WI38 (cell line): Measurements from ENCODE around the gene LPO.

Experiments
- H3K4me3 ChIP-seq: 2 replicates; pipeline ENCODE4 v1.5.1; 2011; ENCODE audit warnings: low read depth, mild to moderate bottlenecking, control low read depth, low read length
- CTCF ChIP-seq: IDR thresholded peaks from 2 replicates; pipeline ENCODE4 v1.5.1; 2012; ENCODE audit warnings: low read depth, mild to moderate bottlenecking, control low read depth, low read length

LPO gene

GRCh38 chr17:58306131-58306951 is 68.0 kb downstream of the LPO start:
- no peak for TF ChIP-seq CTCF
- no peak overlapping the region for H3K4me3 ChIP-seq

GRCh38 chr17:58307468-58308172 is 69.2 kb downstream of the LPO start:
- no peak for TF ChIP-seq CTCF

DNA sequence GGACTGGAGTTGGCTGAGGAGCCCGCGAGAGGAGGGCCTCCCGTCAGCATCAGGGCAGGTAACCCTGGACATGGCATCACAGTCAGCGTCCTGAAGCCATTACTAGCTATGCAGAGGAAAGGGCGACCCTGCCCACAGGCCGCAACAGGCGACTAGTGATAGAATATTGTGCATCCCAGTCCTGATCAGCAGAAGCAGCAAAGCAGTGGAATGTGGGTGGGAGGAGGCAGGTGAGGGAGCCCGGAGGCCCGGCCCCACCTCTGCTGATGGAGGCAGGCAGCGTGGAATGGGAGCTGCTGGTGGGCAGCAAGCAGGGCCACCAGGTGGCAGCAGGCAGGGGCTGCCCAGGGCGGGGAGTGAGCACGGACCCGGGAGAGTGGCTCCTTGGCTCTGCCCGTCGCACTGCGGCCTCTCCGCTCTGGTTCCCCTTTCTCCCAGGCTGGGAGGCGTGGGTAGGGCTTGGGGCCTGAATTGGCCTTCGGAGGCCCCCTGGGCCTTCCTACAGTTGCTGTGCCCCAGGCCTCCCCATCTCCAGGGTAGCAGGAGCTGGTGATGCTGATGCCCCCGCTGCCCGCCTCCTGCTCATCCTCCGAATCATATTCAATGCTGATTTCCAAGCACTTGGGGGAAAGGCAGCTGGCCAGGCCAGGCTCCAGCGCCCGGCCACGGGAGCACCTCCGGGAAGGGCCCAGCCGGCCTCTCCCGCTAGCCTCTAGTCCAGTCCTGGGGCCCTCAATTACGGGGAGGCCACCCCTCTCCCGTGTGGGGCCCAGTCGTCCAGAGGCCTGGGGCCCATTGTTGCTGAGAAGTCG is 70.0 kb downstream of the LPO start:
- 0 out of 2 replicates have a peak, but pooled peaks have one; percentile 7 for TF ChIP-seq CTCF
- H3K4me3 ChIP-seq: no peak overlapping the region

More at GRCh38 chr17:58307468-58308172, 69.2 kb downstream of the LPO start:
- no peak overlapping the region for H3K4me3 ChIP-seq

DNA sequence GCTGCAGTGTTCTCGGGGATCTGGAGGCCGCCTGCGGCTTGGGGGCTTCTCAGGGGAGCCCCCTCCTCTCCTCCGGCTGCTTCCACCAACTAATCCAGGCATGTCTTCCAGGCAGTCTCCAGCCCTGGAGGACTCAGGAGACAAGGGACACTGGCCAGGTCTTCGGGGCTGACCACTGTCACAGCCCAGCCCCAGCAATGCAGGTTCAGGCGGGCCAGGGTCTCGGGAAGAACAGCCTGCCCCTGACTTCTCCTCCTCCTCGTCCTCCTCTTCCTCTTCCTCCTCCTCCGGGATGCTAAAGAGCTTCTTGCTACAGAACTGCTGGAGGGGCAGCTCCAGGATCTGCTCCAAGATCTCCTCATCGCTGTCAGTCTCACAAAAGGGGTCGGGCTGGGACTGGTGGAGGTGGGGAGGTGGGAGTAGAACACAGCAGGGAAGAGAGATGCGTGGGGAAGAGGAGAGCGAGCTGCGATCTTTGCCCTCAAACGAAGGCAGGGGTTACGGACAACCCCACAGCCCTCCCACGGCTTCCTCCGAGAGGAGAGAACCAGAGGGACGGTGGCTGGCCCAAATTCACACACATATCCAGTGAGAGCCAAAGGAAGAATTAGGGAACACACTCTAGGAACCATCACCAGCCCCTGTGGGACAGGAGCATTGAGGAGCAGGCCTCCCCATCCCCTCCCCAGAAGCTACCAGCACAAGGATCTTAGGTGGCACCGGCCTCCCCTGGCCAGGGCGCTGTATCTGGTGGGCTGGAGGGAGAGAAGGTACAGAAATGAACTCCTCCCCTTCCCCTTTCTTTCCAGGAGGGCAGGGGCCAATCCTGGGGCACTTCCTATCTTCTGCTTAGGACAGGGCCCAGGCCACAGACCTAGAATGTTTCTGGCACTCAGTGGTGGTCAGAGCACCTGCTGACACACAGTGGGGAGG is 70.9 kb downstream of the LPO start:
- no peak for TF ChIP-seq CTCF
- no peak overlapping the region for H3K4me3 ChIP-seq

GRCh38 chr17:58309918-58310259 is 71.5 kb downstream of the LPO start:
- no peak for TF ChIP-seq CTCF
- H3K4me3 ChIP-seq: no peak overlapping the region

DNA sequence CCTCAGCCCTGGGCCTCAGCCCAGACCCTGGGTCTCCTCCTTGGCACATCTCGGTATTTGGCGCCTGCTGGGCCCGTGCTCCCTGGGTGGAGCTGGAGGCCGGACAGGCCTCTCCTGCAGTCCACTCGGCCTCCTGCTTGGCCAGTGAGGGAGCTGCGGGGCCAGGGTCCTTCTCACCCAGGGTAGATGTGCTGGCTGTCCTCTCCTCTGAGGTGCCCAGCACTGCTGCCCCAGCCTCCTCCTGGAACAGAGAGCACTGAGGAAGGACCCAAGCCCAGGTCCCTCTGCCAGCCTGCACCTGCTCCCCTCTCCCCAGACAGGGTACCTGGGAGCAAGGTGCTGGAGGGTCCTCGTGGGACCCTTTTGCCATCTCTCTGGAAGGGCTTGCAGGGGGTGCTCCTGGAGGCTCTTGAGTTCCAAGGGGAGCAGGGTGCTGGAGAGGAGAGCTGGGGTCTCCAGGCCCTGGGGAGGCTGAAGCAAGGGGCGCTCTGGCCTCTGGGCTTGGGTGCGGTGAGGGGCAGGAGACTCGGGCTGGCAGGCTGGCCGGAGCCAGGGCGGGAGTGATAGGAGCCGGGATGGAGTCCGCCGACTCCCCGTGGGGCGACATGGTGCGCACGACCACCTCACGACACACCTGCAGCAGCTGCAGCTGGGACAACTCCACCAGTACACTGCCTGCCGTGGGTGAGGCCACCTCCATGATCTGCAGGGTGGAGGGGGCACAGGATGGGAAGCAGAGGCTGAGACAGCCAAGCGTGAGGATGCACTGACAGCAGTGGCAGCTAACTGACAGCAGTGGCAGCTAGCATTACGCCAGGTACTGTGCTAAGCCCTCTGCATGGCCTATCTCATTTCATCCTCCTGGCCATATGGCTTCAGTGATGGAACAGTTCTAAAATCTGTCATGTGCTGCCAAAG is 72.4 kb downstream of the LPO start:
- H3K4me3 ChIP-seq: no peak overlapping the region
- no peak for TF ChIP-seq CTCF
